Nephron (organoid): ENCODE results near the gene HOXD10.

Experiments
- H3K27ac Mint-ChIP-seq, 3 experiments: 2 replicates each; pipeline ENCODE4 v1.8.0; 2020; ENCODE audit warnings: mixed read lengths in 3 of 3, mild to moderate bottlenecking in 2 of 3, moderate library complexity in 1 of 3
- H3K27me3 Mint-ChIP-seq: 2 replicates; pipeline ENCODE4 v1.8.0; 2021; ENCODE audit warnings: low read depth, mild to moderate bottlenecking, moderate library complexity, mixed read lengths
- H3K36me3 Mint-ChIP-seq: 2 replicates; pipeline ENCODE4 v1.8.0; 2020; ENCODE audit warnings: low read depth, mixed read lengths
- H3K4me1 Mint-ChIP-seq: 2 replicates; pipeline ENCODE4 v1.8.0; 2020; ENCODE audit warnings: mixed read lengths
- H3K4me3 Mint-ChIP-seq, 3 experiments: 2 replicates each; pipeline ENCODE4 v1.8.0; 2020; ENCODE audit warnings: mild to moderate bottlenecking in 3 of 3, mixed read lengths in 3 of 3, moderate library complexity in 2 of 3
- H3K9me3 Mint-ChIP-seq: 2 replicates; pipeline ENCODE4 v1.8.0; 2020; ENCODE audit warnings: mixed read lengths
- TF ChIP-seq, protein P1 (sequence below), 3 experiments: fragments of 200-600 bp; sonication (generic); IDR thresholded peaks; one replicate each; pipeline ENCODE4 v1.5.0; 2021; ENCODE audit warnings: antibody characterized with exemption in 3 of 3; ENCODE audit not compliant: unreplicated experiment in 3 of 3

Gene HOXD10

DNA sequence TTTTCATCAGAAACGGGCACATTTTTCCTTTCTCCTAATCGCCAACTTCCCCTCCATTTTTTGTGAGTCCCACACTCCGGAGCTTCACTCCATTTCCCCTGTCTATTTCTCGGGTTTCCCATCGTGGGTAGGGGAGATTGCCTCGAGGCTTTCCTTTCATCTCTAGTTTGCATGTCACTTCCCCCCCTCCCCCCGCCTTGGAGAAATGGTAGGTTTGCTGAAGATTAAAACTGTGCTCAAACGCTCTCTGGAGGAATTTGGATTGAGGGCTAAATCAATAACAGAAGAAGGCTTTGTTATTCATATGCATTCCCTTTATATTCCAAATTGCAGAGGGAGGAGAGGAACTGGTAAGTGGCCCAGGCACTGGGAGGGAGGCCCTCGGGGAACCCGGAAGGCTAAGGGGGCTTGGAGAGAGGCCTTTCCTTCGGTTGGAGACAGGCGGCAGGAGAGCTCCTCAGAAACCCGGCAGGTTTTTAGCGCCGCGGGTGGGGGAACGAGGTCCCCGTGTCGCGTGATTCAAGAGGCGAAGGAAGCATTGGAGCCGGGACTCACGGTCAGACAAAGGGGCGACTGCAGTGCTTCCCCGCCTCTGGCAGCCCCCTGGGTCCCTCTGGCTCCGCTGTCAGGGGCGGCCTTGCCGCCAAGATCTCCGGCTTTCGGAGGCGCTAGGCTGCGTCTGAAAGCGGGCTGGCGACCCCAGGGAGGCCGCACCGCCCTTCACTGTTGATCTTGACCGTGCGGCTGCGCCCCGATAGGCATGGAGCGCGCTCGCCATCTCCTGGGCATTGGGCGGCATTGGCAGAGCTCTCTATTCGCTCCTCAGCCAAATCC is 19.4 kb upstream of the HOXD10 start:
- Mint-ChIP-seq H3K9me3 (no peaks in the 10 kb centered on the region), H3K27me3 (peaks cover 96% of the 10 kb centered on the region), H3K27ac (no peak overlapping the region), H3K4me1 (peaks cover 24% of the 10 kb centered on the region), H3K4me3 (peak overlapping the region; percentile 48 to 77 (median 60)), H3K36me3 (no peaks in the 10 kb centered on the region)
- TF ChIP-seq, protein P1, sequence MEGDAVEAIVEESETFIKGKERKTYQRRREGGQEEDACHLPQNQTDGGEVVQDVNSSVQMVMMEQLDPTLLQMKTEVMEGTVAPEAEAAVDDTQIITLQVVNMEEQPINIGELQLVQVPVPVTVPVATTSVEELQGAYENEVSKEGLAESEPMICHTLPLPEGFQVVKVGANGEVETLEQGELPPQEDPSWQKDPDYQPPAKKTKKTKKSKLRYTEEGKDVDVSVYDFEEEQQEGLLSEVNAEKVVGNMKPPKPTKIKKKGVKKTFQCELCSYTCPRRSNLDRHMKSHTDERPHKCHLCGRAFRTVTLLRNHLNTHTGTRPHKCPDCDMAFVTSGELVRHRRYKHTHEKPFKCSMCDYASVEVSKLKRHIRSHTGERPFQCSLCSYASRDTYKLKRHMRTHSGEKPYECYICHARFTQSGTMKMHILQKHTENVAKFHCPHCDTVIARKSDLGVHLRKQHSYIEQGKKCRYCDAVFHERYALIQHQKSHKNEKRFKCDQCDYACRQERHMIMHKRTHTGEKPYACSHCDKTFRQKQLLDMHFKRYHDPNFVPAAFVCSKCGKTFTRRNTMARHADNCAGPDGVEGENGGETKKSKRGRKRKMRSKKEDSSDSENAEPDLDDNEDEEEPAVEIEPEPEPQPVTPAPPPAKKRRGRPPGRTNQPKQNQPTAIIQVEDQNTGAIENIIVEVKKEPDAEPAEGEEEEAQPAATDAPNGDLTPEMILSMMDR (IDR thresholded peaks at IDR 0.05; ENCODE audit: unreplicated experiment in 3 of 3), result peak; percentile 76 to 82 (median 78)

DNA sequence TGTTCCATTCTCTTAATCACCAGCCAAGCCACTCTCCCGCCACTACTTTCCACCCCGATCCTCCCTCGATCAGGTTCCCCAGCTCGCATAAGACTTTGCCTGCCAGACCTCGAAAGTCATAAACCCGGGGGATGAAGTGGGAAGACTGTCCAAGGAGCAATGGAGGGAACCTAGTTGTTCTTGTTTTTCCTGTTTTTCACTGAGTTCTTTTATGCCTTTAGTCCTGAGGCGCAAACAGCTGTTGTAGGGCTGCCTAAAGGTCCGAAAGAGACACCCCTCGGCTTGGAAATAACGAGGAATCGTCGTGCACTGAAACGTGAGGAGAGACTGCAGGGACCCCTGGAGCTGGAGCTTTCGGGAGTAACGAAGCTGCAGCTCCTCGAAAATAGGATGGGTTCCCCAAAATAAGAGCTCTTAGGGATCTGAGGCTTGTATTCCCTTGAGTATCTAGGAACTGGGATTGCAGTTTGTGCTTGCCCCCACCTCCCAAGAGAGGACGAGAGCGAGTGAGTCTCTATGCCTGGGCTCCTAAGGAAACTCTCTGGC is 18.7 kb upstream of the HOXD10 start:
- peak overlapping the region; percentile 44 to 77 (median 48) for H3K4me3 Mint-ChIP-seq
- peaks cover 100% of the 10 kb centered on the region for H3K27me3 Mint-ChIP-seq
- peaks cover 24% of the 10 kb centered on the region for H3K4me1 Mint-ChIP-seq
- no peaks in the 10 kb centered on the region for H3K9me3 Mint-ChIP-seq
- H3K36me3 Mint-ChIP-seq, result no peaks in the 10 kb centered on the region
- TF ChIP-seq, protein P1 (IDR thresholded peaks at IDR 0.05; ENCODE audit: unreplicated experiment in 3 of 3), result peak in 1 of 3 experiments; percentile 22
- no peak overlapping the region for H3K27ac Mint-ChIP-seq

DNA sequence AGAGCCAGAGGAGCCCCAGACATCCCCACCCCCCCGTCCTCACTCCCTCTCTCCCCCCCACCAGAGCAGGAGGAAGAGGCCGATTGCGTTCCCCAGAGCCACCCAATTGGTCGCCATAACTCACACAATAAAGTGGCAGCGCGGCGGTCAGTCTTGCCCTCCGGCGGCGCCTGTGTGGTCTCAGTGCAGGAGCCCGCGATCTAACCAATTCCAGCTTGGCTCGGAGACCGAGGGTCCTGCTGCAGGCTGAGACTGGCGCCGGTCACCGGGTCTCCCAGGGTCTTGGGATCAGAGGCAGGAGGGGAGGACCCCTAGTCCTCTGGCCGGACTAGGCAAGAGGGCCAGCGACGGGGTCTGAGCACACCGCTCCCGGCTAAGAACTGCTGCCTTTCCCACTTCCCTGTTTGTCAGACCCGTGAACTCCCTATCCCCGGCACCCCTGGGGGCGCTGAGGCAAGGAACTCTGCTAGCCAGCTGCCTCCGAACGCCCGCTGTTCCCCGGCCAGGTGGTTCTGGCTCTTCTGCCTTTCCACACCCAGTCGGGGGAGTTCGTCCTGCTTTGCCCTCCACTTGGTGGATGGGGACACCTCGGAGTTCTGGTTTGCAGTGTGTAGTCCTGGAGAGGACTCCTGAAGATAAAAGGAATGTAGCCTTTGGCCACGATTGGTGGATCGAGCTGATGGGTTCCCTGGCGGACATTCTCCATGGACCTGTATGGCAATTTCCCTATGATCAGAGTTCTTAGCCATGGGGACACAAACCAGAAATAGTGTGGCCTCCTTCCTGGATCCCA is 18.0 kb upstream of the HOXD10 start:
- TF ChIP-seq, protein P1 (IDR thresholded peaks at IDR 0.05; ENCODE audit: unreplicated experiment in 3 of 3), result no peak
- Mint-ChIP-seq H3K4me1 (peaks cover 24% of the 10 kb centered on the region), H3K27ac (no peak overlapping the region), H3K4me3 (peak overlapping the region; percentile 27 to 77 (median 51)), H3K9me3 (no peaks in the 10 kb centered on the region), H3K27me3 (peaks cover 100% of the 10 kb centered on the region), H3K36me3 (no peaks in the 10 kb centered on the region)

DNA sequence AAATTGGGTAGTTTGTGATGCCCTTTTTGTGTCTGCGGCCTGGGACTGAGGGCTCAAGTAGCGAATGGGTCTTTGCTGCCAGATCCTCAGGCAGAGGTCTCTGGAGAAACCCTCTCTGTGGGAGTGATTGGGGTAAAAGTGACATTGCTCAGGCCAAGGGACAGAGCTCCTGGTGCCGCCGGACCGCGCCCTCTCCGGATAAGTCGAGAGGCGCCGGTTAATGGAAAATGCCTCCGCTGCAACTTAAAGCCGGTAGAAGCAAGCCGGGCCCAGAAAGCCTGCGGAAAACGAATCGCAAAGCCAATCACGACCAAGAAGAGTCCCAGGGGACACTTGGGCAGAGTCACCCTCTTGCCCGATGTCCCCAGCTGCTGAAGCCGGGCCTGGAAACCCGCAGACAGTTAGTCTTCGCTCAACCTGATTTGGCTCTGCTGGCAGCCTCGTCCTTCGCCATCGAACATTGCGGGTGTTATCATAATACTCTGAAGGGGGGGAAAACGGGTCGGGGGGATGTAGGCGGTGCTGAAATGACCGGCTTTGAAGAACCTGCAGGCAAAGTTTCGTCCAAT is 17.3 kb upstream of the HOXD10 start:
- TF ChIP-seq, protein P1 (IDR thresholded peaks at IDR 0.05; ENCODE audit: unreplicated experiment in 3 of 3), result no peak
- Mint-ChIP-seq H3K9me3 (no peaks in the 10 kb centered on the region), H3K27ac (no peak overlapping the region), H3K4me3 (peak overlapping the region; percentile 51 to 77 (median 65)), H3K36me3 (no peaks in the 10 kb centered on the region), H3K4me1 (peaks cover 23% of the 10 kb centered on the region), H3K27me3 (peaks cover 100% of the 10 kb centered on the region)

DNA sequence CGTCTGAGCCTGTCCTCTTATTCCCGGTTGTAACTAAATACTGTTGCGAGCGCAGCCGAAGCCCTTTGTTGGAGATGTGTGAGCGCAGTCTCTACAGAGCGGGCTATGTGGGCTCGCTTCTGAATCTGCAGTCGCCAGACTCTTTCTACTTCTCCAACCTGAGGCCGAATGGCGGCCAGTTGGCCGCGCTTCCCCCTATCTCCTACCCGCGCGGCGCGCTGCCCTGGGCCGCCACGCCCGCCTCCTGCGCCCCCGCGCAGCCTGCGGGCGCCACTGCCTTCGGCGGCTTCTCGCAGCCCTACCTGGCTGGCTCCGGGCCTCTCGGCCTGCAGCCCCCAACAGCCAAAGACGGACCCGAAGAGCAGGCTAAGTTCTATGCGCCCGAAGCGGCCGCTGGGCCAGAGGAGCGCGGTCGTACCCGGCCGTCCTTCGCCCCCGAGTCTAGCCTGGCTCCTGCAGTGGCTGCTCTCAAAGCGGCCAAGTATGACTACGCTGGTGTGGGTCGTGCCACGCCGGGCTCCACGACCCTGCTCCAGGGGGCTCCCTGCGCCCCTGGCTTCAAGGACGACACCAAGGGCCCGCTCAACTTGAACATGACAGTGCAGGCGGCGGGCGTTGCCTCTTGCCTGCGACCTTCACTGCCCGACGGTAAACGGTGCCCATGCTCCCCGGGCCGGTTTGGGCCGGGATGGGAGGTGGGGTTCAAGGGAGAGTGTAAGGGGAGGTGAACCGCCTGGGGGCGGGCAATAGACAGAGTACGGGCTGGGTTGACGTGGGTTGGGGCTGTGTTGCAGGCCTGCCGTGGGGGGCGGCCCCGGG is 16.6 kb upstream of the HOXD10 start, which contains the start of gene HOXD12:
Gene HOXD12, plus strand, starts transcription at position 68 of the 819 bp plus-strand sequence. Its CDS starts 7 bp downstream, at position 75.
- TF ChIP-seq, protein P1 (IDR thresholded peaks at IDR 0.05; ENCODE audit: unreplicated experiment in 3 of 3), result no peak
- no peak within 1 kb of the TSS for H3K27ac Mint-ChIP-seq
- H3K9me3 Mint-ChIP-seq, result no peaks in the 10 kb centered on the region
- peak within 1 kb of the TSS; percentile 51 to 77 (median 65) for H3K4me3 Mint-ChIP-seq
- peaks cover 26% of the 10 kb centered on the region for H3K4me1 Mint-ChIP-seq
- H3K27me3 Mint-ChIP-seq, result peaks cover 100% of the 10 kb centered on the region
- H3K36me3 Mint-ChIP-seq, result no peaks in the 10 kb centered on the region
